Fibroblast of villous mesenchyme (primary cell): ENCODE data around the gene SHISA9. TPM values are rescaled to one million over a fixed set of nuclear protein-coding genes. Genes with fewer than 3 reads are reported as not detected.

Experiments
- DNase-seq: peaks from one replicate; pipeline ENCODE4 v3.0.0-alpha.2; 2010; ENCODE audit warnings: low read depth
- H3K4me3 ChIP-seq: 2 replicates; pipeline ENCODE4 v1.5.1; 2011; ENCODE audit warnings: low read depth, mild to moderate bottlenecking, low read length
- total RNA-seq: library from RNA; depleted of rRNA; stranded (reverse); fragments of >200 nt; gene quantifications from 2 replicates; pipeline ENCODE4 v1.2.3, GENCODE V29; 2012
- TF ChIP-seq, protein P1 (sequence below): IDR thresholded peaks from 2 replicates; pipeline ENCODE4 v1.5.1; 2012; ENCODE audit warnings: low read depth, mild to moderate bottlenecking, low read length; ENCODE audit not compliant: insufficient read depth

The SHISA9 gene
- total RNA-seq, 1 donor, result not detected

DNA sequence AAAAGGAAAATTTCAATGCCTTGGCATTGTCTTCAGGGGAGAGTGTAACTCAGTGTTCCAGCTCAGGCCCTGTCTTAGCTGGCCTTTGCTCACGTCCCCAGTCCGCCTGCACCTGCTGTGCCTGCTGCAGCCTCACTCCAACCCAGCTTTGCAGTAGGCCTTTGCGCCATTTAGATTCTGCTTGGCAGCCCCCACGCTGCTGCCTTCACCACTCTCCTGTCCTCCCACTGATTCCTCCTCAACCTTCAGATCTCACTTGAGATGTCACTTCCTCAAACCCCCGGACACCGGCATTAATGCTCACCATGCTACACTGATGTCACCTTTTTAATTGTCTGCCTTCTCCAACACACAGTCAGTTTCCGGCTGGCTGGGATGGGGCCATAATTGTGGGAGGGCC is 166.2 kb downstream of the SHISA9 start:
- DNase-seq, result no peak
- no peak overlapping the region for H3K4me3 ChIP-seq
- TF ChIP-seq, protein P1, sequence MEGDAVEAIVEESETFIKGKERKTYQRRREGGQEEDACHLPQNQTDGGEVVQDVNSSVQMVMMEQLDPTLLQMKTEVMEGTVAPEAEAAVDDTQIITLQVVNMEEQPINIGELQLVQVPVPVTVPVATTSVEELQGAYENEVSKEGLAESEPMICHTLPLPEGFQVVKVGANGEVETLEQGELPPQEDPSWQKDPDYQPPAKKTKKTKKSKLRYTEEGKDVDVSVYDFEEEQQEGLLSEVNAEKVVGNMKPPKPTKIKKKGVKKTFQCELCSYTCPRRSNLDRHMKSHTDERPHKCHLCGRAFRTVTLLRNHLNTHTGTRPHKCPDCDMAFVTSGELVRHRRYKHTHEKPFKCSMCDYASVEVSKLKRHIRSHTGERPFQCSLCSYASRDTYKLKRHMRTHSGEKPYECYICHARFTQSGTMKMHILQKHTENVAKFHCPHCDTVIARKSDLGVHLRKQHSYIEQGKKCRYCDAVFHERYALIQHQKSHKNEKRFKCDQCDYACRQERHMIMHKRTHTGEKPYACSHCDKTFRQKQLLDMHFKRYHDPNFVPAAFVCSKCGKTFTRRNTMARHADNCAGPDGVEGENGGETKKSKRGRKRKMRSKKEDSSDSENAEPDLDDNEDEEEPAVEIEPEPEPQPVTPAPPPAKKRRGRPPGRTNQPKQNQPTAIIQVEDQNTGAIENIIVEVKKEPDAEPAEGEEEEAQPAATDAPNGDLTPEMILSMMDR, result no peak

DNA sequence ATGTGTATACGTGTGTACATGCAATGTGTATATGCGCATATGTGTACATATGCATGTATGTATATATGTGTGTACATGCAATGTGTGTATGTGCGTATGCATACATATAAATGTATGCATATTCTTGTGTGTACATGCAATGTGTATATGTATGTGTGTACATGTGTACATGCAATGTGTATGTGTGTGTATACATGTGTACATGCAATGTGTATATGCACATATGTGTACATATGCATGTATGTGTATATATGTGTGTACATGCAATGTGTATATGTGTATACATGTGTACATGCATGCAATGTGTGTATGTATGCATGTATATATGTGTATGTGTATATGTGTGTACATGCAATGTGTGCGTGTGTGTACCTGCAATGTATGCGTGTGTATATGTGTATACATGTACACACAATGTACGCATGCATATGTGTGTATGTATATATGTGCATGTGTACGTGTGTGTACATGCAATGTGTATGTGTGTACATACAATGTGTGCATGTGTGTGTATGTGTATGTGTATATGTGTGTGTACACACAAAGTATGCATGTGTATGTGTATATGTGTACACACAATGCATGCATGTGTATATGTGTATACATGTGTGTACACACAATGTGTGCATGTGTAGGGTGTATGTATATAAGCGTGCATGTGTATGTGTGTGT is 167.7 kb downstream of the SHISA9 start:
- no peak for DNase-seq
- TF ChIP-seq, protein P1, result no peak
- H3K4me3 ChIP-seq, result no peak overlapping the region

DNA sequence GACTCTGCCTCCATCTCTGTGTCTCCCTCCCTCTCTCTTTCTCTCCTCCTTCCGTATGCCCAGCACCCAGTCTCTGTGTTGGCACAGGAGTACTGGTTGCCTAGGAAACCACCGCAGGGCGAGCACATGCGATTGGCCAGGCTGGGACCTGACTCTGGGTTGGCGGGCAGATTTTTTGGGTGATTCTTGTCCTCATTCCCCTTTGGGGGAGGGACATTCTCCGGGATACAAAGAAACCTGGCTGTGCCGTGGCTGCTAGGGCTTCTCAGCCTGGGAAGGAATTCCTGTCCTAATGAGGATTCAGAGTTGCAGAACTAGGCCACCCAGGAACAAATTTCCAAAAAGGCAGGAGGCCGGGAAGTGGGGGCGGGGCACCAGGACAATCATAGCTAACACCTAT is 168.9 kb downstream of the SHISA9 start:
- TF ChIP-seq, protein P1, result no peak
- H3K4me3 ChIP-seq, result no peak overlapping the region

DNA sequence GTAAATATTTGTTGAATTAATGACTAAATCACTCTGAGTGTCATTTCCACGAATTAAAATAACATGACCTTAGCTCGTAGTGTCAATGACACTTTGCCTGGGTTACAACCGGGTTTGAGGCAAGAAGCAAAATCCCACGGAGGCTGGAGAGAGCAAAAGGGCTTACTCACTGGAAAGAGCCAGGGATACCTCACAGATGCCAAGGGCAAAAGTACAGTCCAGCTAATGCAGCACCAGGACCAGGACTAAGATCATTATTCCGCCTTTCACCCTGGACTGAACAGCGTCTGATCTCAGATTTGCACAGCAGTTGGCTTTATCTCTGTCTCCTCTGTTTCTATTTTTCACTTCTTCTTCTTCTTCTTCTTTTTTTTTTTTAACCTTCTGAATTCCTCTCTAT is 175.5 kb downstream of the SHISA9 start:
- DNase-seq, result no peak
- TF ChIP-seq, protein P1, result no peak
- H3K4me3 ChIP-seq, result no peak overlapping the region

More for the DNA sequence above, 168.9 kb downstream of the SHISA9 start:
- DNase-seq, result no peak

DNA sequence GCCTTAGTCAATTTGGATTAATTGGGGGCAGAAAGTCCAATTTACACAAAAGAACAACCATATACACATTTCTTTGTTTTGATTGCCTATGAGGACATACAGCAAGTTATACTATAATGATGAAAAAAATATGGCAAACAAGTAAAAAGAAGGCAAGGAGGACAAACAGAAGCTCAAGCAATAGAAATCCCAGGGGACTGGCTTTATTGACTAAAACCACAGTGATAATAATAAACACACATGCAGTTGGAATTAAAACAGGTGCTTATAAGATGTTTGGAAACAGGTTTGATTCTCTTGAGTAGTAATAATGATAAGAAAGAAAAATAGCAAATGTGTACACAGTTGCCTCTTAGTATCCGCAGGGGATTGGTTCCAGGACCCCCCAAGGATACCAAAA is 176.4 kb downstream of the SHISA9 start:
- TF ChIP-seq, protein P1, result no peak
- DNase-seq, result no peak
- H3K4me3 ChIP-seq, result no peak overlapping the region

DNA sequence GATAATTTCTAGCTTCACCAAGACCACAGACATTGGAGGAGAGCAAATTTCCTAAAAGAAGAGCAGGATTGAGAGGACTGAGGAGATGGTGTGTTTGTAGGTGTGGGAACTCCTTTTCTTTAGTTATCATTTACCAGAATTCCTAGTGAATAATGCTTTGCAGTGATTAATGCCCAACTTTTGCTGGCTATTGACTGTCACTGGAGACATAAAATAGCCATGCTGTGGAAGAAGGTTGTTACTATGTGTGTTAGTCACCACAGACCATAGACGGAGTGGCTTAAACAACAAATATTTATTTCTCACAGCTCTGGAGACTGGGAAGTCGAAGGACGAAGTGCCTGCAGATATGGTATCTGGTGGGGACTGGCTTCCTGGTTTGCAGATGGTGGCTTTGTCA is 179.1 kb downstream of the SHISA9 start:
- H3K4me3 ChIP-seq, result no peak overlapping the region
- TF ChIP-seq, protein P1, result no peak
- DNase-seq, result no peak

DNA sequence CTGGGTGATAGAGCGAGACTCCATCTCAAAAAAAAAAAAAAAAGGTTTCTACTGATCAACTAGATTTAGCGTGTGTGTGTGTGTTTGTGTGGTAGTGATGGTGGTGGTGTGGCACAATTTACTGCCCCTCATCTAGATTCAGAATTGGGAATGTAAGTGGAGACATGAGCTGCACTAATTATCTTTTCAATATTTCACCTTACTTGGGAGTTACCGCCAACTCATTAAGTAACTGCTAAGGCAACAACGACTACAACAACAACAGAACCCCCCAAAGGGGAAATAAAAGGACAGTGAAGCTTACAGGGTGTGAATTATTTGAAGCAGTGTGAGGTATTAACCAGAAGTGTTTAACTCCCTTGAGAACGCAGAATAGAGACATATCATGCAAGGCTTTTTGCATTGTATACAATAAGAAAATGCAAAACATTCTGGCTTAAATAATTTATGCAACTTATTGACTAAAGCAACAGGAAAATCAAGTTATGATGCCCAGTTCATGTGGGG is 180.5 kb downstream of the SHISA9 start:
- TF ChIP-seq, protein P1, result no peak
- H3K4me3 ChIP-seq, result no peak overlapping the region
- no peak for DNase-seq
